GM12872 (cell line): ENCODE results near the gene APH1B.

ENCODE experiments used
- TF ChIP-seq, protein P1 (sequence below): IDR thresholded peaks from 3 replicates; pipeline ENCODE4 v1.5.1; 2011; ENCODE audit warnings: low read depth, mild to moderate bottlenecking, low read length, moderate library complexity; ENCODE audit not compliant: insufficient read depth

Gene APH1B

GRCh38 chr15:63277038-63277892 lies at the start of gene APH1B:
Gene APH1B, plus strand, starts transcription at chr15:63277605. Its CDS starts 19 bp downstream, at chr15:63277624.
- TF ChIP-seq, protein P1, sequence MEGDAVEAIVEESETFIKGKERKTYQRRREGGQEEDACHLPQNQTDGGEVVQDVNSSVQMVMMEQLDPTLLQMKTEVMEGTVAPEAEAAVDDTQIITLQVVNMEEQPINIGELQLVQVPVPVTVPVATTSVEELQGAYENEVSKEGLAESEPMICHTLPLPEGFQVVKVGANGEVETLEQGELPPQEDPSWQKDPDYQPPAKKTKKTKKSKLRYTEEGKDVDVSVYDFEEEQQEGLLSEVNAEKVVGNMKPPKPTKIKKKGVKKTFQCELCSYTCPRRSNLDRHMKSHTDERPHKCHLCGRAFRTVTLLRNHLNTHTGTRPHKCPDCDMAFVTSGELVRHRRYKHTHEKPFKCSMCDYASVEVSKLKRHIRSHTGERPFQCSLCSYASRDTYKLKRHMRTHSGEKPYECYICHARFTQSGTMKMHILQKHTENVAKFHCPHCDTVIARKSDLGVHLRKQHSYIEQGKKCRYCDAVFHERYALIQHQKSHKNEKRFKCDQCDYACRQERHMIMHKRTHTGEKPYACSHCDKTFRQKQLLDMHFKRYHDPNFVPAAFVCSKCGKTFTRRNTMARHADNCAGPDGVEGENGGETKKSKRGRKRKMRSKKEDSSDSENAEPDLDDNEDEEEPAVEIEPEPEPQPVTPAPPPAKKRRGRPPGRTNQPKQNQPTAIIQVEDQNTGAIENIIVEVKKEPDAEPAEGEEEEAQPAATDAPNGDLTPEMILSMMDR = no peak

DNA sequence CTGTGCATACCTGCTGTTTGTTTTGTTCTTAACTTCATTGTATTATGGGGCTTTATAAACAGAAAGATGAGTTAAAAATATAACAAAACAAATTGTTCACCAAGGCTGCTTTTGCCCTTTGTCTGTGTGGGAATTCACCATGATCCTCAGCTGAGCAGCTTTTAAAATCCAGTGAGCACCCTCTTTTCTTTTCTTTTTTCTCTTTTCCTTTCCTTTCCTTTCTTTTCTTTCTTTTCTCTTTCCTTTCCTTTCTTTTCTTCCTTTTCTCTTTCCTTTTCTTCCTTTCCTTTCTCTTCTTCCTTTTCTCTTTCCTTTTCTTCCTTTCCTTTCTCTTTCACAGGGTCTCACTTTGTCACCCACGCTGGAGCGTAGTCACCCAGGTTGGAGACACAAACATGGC lies 49.7 kb upstream of the APH1B start:
- TF ChIP-seq, protein P1 = no peak

GRCh38 chr15:63231206-63231605 lies 46.2 kb upstream of the APH1B start:
- TF ChIP-seq, protein P1 = no peak

GRCh38 chr15:63231706-63232105 lies 45.7 kb upstream of the APH1B start:
- TF ChIP-seq, protein P1 = no peak

GRCh38 chr15:63232405-63232804 lies 45.0 kb upstream of the APH1B start:
- TF ChIP-seq, protein P1 = no peak

DNA sequence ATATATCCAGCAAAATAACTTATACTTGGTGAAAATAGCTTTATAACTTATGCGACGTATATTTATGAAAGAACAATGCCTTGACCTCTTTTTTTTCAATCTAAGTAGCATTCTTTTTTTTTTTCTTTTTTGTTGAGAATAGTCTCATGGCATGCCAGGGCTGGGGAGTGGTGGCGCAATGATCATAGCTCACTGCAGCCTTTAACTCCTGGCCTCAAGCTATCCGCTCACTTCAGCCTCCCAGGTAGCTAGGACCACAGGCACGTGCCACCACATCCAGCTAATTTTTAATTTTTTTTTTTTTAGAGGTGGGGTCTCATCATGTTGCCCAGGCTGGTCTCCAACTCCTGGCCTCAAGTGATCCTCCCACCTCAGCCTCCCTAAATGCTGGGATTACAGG lies 44.5 kb upstream of the APH1B start:
- TF ChIP-seq, protein P1 = no peak

DNA sequence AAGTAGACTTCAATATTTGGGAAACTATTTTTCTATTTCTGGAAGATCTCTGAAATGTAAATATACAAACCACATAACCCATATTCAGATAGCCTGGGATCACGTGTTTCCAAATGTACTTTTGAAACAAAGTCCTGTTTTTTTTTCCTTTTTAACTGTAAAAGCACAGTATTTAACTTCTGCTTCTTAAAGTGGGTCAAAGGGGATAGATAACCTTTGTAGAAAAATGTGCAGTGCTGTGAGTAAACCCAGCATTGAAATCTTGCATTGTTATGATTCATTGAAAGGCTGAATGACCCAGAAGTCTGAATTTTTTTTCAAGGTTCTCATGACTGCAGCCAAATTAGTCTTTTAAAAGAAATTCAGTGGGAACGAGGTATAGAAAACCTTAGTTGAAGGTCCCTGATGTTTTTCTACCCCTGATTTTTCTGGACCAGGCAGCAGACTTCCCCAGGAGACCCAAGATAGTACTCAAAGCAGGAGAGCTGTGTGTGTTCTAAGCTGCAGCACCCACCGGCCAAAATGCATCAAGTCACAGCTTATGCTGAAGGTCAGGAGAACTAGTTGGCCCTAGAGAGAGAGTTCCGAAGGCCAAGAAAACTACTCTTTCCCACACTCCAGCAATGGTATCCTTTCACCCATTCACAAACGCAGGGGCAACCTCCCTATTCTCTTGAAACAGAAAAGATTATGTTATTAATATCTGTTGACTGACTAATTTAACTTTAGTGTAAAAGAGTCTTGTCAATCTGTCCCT lies 43.6 kb upstream of the APH1B start:
- TF ChIP-seq, protein P1 = no peak
